HCT116 (cell line): ENCODE measurements around the gene IL1RAPL2. TPM values are rescaled to one million over a fixed set of nuclear protein-coding genes. Genes with fewer than 3 reads are reported as not detected.

Source experiments
- ATAC-seq: fragments of 200-7000 bp; cut with Tn5 transposase; 2 replicates; pipeline ENCODE4 v1.9.1; 2020; ENCODE audit warnings: mild to moderate bottlenecking, moderate library complexity
- BruUV-seq: library from RNA; stranded (reverse); fragments of 400-500 nt; replicated peaks from 2 replicates; lab custom pipeline; 2021; lab: Mats Ljungman, UMichigan
- CTCF ChIA-PET: fragments of 300-600 bp; sonication (Branson Sonifier 250); formaldehyde crosslinking; loops from one replicate; lab custom pipeline; 2021; ENCODE audit warnings: antibody characterized with exemption; lab: Charles Lee
- POLR2A ChIA-PET: fragments of 300-600, 350-600 bp; sonication (Branson Sonifier 250); formaldehyde crosslinking; loops from one replicate; lab custom pipeline; 2021; ENCODE audit warnings: antibody characterized with exemption; lab: Charles Lee
- RAD21 ChIA-PET, 2 experiments: fragments of 300-600 bp; sonication (Branson Sonifier 250); formaldehyde crosslinking; loops; one replicate each; lab custom pipeline; 2023; ENCODE audit warnings: low total read pairs in 2 of 2; ENCODE audit not compliant: uncharacterized antibody in 2 of 2, unreplicated experiment in 2 of 2, low non-redundant PET in 1 of 2; lab: Charles Lee
- DNase-seq: peaks from one replicate; pipeline ENCODE4 v3.0.0-alpha.2; 2010; ENCODE audit warnings: low read depth, low spot score
- H2AFZ ChIP-seq: fragments of 200-600 bp; shearing (Covaris generic), sonication (generic); 2 replicates; pipeline ENCODE4 v1.6.1; 2017; ENCODE audit warnings: low read depth, mixed run types, mixed read lengths, antibody characterized with exemption, low read length; ENCODE audit not compliant: poor library complexity, severe bottlenecking
- H3K27ac ChIP-seq: 2 replicates; pipeline ENCODE4 v1.5.1; 2012; ENCODE audit warnings: low read depth, low read length
- H3K27me3 ChIP-seq: fragments of 200-600 bp; sonication (generic); 2 replicates; pipeline ENCODE4 v1.6.1; 2016; ENCODE audit warnings: mixed run types, low read length, mixed read lengths; ENCODE audit not compliant: insufficient read depth
- H3K36me3 ChIP-seq, 2 experiments: fragments of 200-500 bp in 1 of 2; fragments of 200-600 bp in 1 of 2; sonication (Bioruptor generic) in 1 of 2; sonication (generic) in 1 of 2; 2 replicates each; pipeline versions ENCODE4 v1.5.1 to v1.6.1; 2014 to 2016; ENCODE audit warnings: low read length in 2 of 2, inconsistent platforms in 1 of 2, mixed read lengths in 1 of 2, mixed run types in 1 of 2; ENCODE audit not compliant: insufficient read depth in 2 of 2, control insufficient read depth in 1 of 2
- H3K4me1 ChIP-seq, 2 experiments: fragments of 200-600 bp in 1 of 2; sonication (generic) in 1 of 2; 2 replicates each; pipeline versions ENCODE4 v1.5.1 to v1.6.1; 2012 to 2017; ENCODE audit warnings: low read length in 2 of 2, inconsistent platforms in 1 of 2, mild to moderate bottlenecking in 1 of 2, mixed read lengths in 1 of 2, mixed run types in 1 of 2, moderate library complexity in 1 of 2; ENCODE audit not compliant: insufficient read depth in 2 of 2, control insufficient read depth in 1 of 2
- H3K4me2 ChIP-seq: fragments of 200-600 bp; sonication (generic); 2 replicates; pipeline ENCODE4 v1.6.1; 2017; ENCODE audit warnings: mixed run types, low read length, mixed read lengths
- H3K4me3 ChIP-seq, 2 experiments: fragments of 200-600 bp in 1 of 2; sonication (generic) in 1 of 2; replicated peaks in 1 of 2; 2 replicates each; pipeline ENCODE4 v1.5.1; 2011 to 2016; ENCODE audit warnings: low read length in 2 of 2, control low read depth in 1 of 2, low read depth in 1 of 2, mild to moderate bottlenecking in 1 of 2, mixed read lengths in 1 of 2, mixed run types in 1 of 2
- H3K79me2 ChIP-seq: fragments of 200-600 bp; sonication (generic); 2 replicates; pipeline ENCODE4 v1.6.1; 2017; ENCODE audit warnings: mild to moderate bottlenecking, mixed run types, low read length, moderate library complexity, mixed read lengths; ENCODE audit not compliant: insufficient read depth
- H3K9ac ChIP-seq: fragments of 200-600 bp; sonication (generic); 2 replicates; pipeline ENCODE4 v1.6.1; 2016; ENCODE audit warnings: low read length, mixed read lengths
- H3K9me2 ChIP-seq: fragments of 200-600 bp; sonication (generic), shearing (Covaris generic); 2 replicates; pipeline ENCODE4 v1.6.1; 2017; ENCODE audit warnings: mixed run types, mild to moderate bottlenecking, moderate library complexity; ENCODE audit not compliant: insufficient read depth
- H3K9me3 ChIP-seq, 2 experiments: fragments of 200-500 bp in 1 of 2; fragments of 200-600 bp in 1 of 2; sonication (Bioruptor generic) in 1 of 2; sonication (generic) in 1 of 2; 2 replicates each; pipeline ENCODE4 v1.6.1; 2014 to 2017; ENCODE audit warnings: low read length in 2 of 2, mixed read lengths in 2 of 2, inconsistent platforms in 1 of 2, low read depth in 1 of 2, mild to moderate bottlenecking in 1 of 2, mixed run types in 1 of 2, moderate library complexity in 1 of 2; ENCODE audit not compliant: control insufficient read depth in 1 of 2, insufficient read depth in 1 of 2
- H4K20me1 ChIP-seq: fragments of 200-600 bp; sonication (generic), shearing (Covaris generic); 2 replicates; pipeline ENCODE4 v1.6.1; 2017; ENCODE audit warnings: mixed run types, mild to moderate bottlenecking, moderate library complexity; ENCODE audit not compliant: insufficient read depth
- CBX3 ChIP-seq: IDR thresholded peaks from 2 replicates; pipeline ENCODE4 v1.6.1; 2012; ENCODE audit warnings: low read depth
- CEBPB ChIP-seq: IDR thresholded peaks from 2 replicates; pipeline ENCODE4 v1.6.1; 2012; ENCODE audit warnings: low read depth
- EGR1 ChIP-seq: IDR thresholded peaks from 2 replicates; pipeline ENCODE4 v1.6.1; 2012; ENCODE audit warnings: low read depth
- ELF1 ChIP-seq: IDR thresholded peaks from 2 replicates; pipeline ENCODE4 v1.6.1; 2012; ENCODE audit warnings: low read depth, borderline replicate concordance
- JUND ChIP-seq: IDR thresholded peaks from 2 replicates; pipeline ENCODE4 v1.6.1; 2012
- MAX ChIP-seq: IDR thresholded peaks from 2 replicates; pipeline ENCODE4 v1.6.1; 2012
- POLR2A ChIP-seq: IDR thresholded peaks from 2 replicates; pipeline ENCODE4 v1.7.0; 2011; ENCODE audit warnings: borderline replicate concordance; ENCODE audit not compliant: insufficient read depth, insufficient read length; ENCODE audit errors: extremely low read depth
- SRF ChIP-seq: IDR thresholded peaks from 2 replicates; pipeline ENCODE4 v1.6.1; 2012; ENCODE audit warnings: low read depth
- TCF7L2 ChIP-seq: IDR thresholded peaks from 2 replicates; pipeline ENCODE4 v1.7.0; 2011; ENCODE audit warnings: borderline replicate concordance, inconsistent platforms; ENCODE audit not compliant: insufficient read depth, insufficient read length; ENCODE audit errors: extremely low read depth
- ZBTB33 ChIP-seq: IDR thresholded peaks from 2 replicates; pipeline ENCODE4 v1.6.1; 2011; ENCODE audit warnings: mild to moderate bottlenecking, low read length, moderate library complexity; ENCODE audit not compliant: insufficient replicate concordance; ENCODE audit errors: extremely low read depth
- ZFX ChIP-seq: fragments of 450-650 bp; IDR thresholded peaks from 2 replicates; pipeline ENCODE4 v1.6.1; 2017
- ZNF274 ChIP-seq: fragments of 200-500 bp; sonication (Bioruptor generic); IDR thresholded peaks from 2 replicates; pipeline ENCODE4 v1.6.1; 2014; ENCODE audit warnings: mild to moderate bottlenecking, low read depth, low read length, inconsistent platforms
- intact Hi-C: fragments of 100-400 bp; cut with micrococcal nuclease; formaldehyde crosslinking; loops from 2 replicates; pipeline ENCODE4 v1.10.0; 2022
- total RNA-seq: library from RNA; stranded (reverse); gene quantifications from one replicate; pipeline ENCODE4 v1.2.1, GENCODE V29; 2021; ENCODE audit not compliant: unreplicated experiment

IL1RAPL2 gene
- total RNA-seq, 1 experiment from 2014 or later, result not detected

DNA sequence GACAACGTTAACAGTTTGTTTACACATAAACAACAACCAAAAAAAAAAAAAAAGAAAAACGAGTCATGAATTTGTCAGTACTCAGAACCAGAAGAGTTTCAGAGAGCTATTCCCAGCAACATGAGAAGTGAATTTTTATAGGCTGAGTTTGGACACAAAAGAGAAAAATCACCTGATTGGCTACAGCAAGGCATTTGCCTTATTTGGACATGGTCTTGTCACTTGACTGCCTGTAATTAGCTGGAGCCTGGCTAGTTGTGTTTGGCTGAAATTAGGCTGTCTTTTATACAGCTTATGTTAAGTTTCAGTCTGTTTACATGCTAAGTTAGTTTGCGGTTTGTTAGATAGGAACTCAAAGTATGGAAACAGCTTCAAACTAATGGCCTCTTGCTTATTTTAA lies 655.4 kb downstream of the IL1RAPL2 start (continued):
- TF ChIP-seq ZBTB33 (no peak), POLR2A (no peak), ZFX (no peak), MAX (no peak), EGR1 (no peak), TCF7L2 (no peak), SRF (no peak), JUND (no peak), CEBPB (no peak), CBX3 (no peak), ZNF274 (no peak)

GRCh38 chrX:105226499-105226898 lies 660.5 kb downstream of the IL1RAPL2 start:
- Histone ChIP-seq H3K27me3 (no peaks in the 10 kb centered on the region), H3K27ac (no peak overlapping the region), H2AFZ (no peak overlapping the region), H3K4me2 (no peak overlapping the region), H4K20me1 (no peaks in the 10 kb centered on the region; the same call in 1 of the 2 replicates), H3K9ac (no peak overlapping the region), H3K36me3 (no peaks in the 10 kb centered on the region), H3K9me2 (no peaks in the 10 kb centered on the region), H3K4me3 (no peak overlapping the region), H3K9me3 (no peaks in the 10 kb centered on the region), H3K4me1 (no peaks in the 10 kb centered on the region), H3K79me2 (no peaks in the 10 kb centered on the region)
- ChIA-PET RAD21 (no interaction called here), POLR2A (no interaction called here), CTCF (no interaction called here)
- TF ChIP-seq CBX3 (no peak), ELF1 (no peak)
- intact Hi-C loops, result no loop called here
- DNase-seq (no peak), ATAC-seq (no peak)
- BruUV-seq, result no TSS peak
